Activated B cell treated with CpG ODN at 0.5 μM for 24 hours (primary cell): ENCODE data around the gene MRPL39. TPM values are rescaled to one million over a fixed set of nuclear protein-coding genes. Genes with fewer than 3 reads are reported as not detected.
A peak's percentile ranks its signal among the peaks of the same experiment; 100 is the strongest.

Experiments used
- ATAC-seq: fragments of 200-7000 bp; cut with Tn5 transposase; one replicate; pipeline ENCODE4 v1.10.0; 2021; ENCODE audit warnings: low read depth, mild to moderate bottlenecking, moderate library complexity
- CTCF ChIA-PET: fragments of 350-600 bp; sonication (Branson Sonifier 250); formaldehyde crosslinking; loops from one replicate; lab custom pipeline; 2021; ENCODE audit warnings: antibody characterized with exemption; lab: Charles Lee
- POLR2A ChIA-PET: fragments of 350-600 bp; sonication (Branson Sonifier 250); formaldehyde crosslinking; loops from one replicate; lab custom pipeline; 2021; ENCODE audit warnings: antibody characterized with exemption; lab: Charles Lee
- DNase-seq: peaks from one replicate; pipeline ENCODE4 v3.0.0; 2022
- H3K27ac Mint-ChIP-seq: one replicate; pipeline ENCODE4 v1.8.0; 2020; ENCODE audit warnings: mixed read lengths
- H3K27me3 Mint-ChIP-seq: one replicate; pipeline ENCODE4 v1.8.0; 2021; ENCODE audit warnings: mixed read lengths
- H3K36me3 Mint-ChIP-seq: one replicate; pipeline ENCODE4 v1.8.0; 2021; ENCODE audit warnings: low read depth, mixed read lengths
- H3K4me1 Mint-ChIP-seq: one replicate; pipeline ENCODE4 v1.8.0; 2021; ENCODE audit warnings: mixed read lengths
- H3K4me3 Mint-ChIP-seq: one replicate; pipeline ENCODE4 v1.8.0; 2020; ENCODE audit warnings: mild to moderate bottlenecking, mixed read lengths
- H3K9me3 Mint-ChIP-seq: one replicate; pipeline ENCODE4 v1.8.0; 2020; ENCODE audit warnings: mixed read lengths
- CTCF ChIP-seq: fragments of 200-600 bp; IDR thresholded peaks from one replicate; pipeline ENCODE4 v1.8.0; 2022; ENCODE audit warnings: antibody characterized with exemption, mild to moderate bottlenecking
- intact Hi-C: fragments of 100-400 bp; cut with micrococcal nuclease; formaldehyde crosslinking; loops from one replicate; pipeline ENCODE4 v1.15.1; 2024
- total RNA-seq: library from RNA; stranded (reverse); gene quantifications from 2 replicates; pipeline ENCODE4 v1.2.3, GENCODE V29; 2022

The MRPL39 gene
- total RNA-seq, 1 donor from 2014 or later: 43.6 TPM

- Mint-ChIP-seq H3K9me3 (no peaks in the 10 kb centered on the region), H3K4me1 (peaks cover 92% of the 10 kb centered on the region), H3K27ac (peak overlapping the region; percentile 84), H3K4me3 (peak overlapping the region; percentile 61), H3K27me3 (no peaks in the 10 kb centered on the region), H3K36me3 (peaks cover 80% of the 10 kb centered on the region)
- ChIA-PET CTCF (interaction anchor here (2.1 to 2.2 kb wide), 2 partner anchors 10 to 148 kb away, joined by 12 to 13 read pairs; no protein-coding TSS in a partner anchor), POLR2A (interaction anchor here (0.7 to 13.2 kb wide), 7 partner anchors 8 to 148 kb away, joined by 3 to 157 read pairs (median 14); partner anchors contain the start of gene MRPL39)
- intact Hi-C loops: loop anchor here (2.0 kb wide), 1 partner anchor 61 kb away; no protein-coding TSS in a partner anchor
- ATAC-seq (no peak), DNase-seq (no peak)
- no peak for TF ChIP-seq CTCF
Observed at GRCh38 chr21:25571726-25572121, 35.6 kb downstream of the MRPL39 start.

- no peak for TF ChIP-seq CTCF
- H3K27me3 Mint-ChIP-seq: no peaks in the 10 kb centered on the region
- H3K4me3 Mint-ChIP-seq: peak overlapping the region; percentile 73
- H3K9me3 Mint-ChIP-seq: no peaks in the 10 kb centered on the region
- peaks cover 82% of the 10 kb centered on the region for H3K36me3 Mint-ChIP-seq
- H3K4me1 Mint-ChIP-seq: peaks cover 90% of the 10 kb centered on the region
- intact Hi-C loops: no loop called here
- POLR2A ChIA-PET: interaction anchor here (13.2 kb wide), 1 partner anchor 146 kb away, joined by 157 read pairs; no protein-coding TSS in a partner anchor
- peak overlapping the region; percentile 83 for H3K27ac Mint-ChIP-seq
- CTCF ChIA-PET: no interaction called here
- no peak for ATAC-seq
- no peak for DNase-seq
Observed at GRCh38 chr21:25569711-25570110, 37.6 kb downstream of the MRPL39 start.

DNA sequence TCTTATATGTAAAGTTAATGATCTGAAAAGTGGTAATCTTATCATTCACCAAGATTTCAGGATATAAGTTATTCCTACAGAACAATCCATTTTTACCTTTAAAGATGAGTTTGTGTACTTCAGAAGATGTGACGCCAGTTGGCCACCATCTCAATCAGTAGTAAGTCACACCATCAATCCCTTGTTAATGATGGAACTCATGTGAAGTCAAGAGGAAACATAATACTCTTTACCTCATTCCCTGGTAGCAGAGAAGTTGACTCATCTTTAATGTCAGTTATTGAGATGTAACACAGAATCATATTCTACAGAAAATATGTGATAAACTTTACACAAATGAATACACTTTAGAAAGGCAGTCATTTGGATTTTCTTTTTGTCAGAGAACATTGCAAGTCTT, 38.2 kb downstream of the MRPL39 start:
- intact Hi-C loops: no loop called here
- POLR2A ChIA-PET: interaction anchor here (13.2 kb wide), 1 partner anchor 145 kb away, joined by 157 read pairs; no protein-coding TSS in a partner anchor
- Mint-ChIP-seq H3K36me3 (peaks cover 85% of the 10 kb centered on the region), H3K4me3 (peak overlapping the region; percentile 73), H3K4me1 (peaks cover 91% of the 10 kb centered on the region), H3K9me3 (no peaks in the 10 kb centered on the region), H3K27me3 (no peaks in the 10 kb centered on the region), H3K27ac (peak overlapping the region; percentile 83)
- no peak for TF ChIP-seq CTCF
- DNase-seq: no peak
- CTCF ChIA-PET: interaction anchor here (2.8 kb wide), 1 partner anchor 147 kb away, joined by 18 read pairs; no protein-coding TSS in a partner anchor
- ATAC-seq: no peak

- CTCF ChIA-PET: interaction anchor here (1.1 to 2.8 kb wide), 4 partner anchors 40 to 182 kb away, joined by 4 to 18 read pairs (median 5); no protein-coding TSS in a partner anchor
- Mint-ChIP-seq H3K4me3 (peak overlapping the region; percentile 73), H3K27me3 (no peaks in the 10 kb centered on the region), H3K4me1 (peaks cover 91% of the 10 kb centered on the region), H3K9me3 (no peaks in the 10 kb centered on the region), H3K27ac (peak overlapping the region; percentile 59), H3K36me3 (peaks cover 88% of the 10 kb centered on the region)
- ATAC-seq (no peak), DNase-seq (no peak)
- POLR2A ChIA-PET: interaction anchor here (0.5 to 13.2 kb wide), 6 partner anchors 10 to 145 kb away, joined by 3 to 157 read pairs (median 4); no protein-coding TSS in a partner anchor
- no peak for TF ChIP-seq CTCF
- intact Hi-C loops: no loop called here
Observed at GRCh38 chr21:25568246-25568645, 39.0 kb downstream of the MRPL39 start.

DNA sequence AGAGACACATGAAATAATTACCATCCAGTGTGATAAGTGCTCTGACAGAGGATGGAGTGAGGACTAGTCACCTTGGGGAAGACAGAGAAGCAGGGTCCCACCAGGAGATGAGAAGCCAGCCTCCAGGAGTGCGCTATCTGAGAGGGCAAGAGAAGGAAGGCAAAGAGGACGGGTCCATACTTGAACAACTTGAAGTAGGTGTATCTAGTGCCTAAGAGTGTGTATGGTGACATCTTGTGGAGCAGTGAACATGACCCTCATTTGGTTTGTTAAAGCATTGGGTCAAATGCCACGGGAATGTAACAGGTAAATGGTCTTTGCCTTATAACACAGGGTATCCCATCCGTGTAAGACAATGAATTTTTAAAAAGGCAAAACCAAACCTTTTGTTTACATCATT, 39.8 kb downstream of the MRPL39 start:
- CTCF ChIA-PET: interaction anchor here (1.1 to 2.8 kb wide), 4 partner anchors 41 to 182 kb away, joined by 4 to 18 read pairs (median 5); no protein-coding TSS in a partner anchor
- Mint-ChIP-seq H3K9me3 (no peaks in the 10 kb centered on the region), H3K4me1 (peaks cover 88% of the 10 kb centered on the region), H3K36me3 (peaks cover 91% of the 10 kb centered on the region), H3K27ac (peak overlapping the region; percentile 77), H3K27me3 (no peaks in the 10 kb centered on the region), H3K4me3 (peak overlapping the region; percentile 92)
- intact Hi-C loops: no loop called here
- ATAC-seq (no peak), DNase-seq (no peak)
- TF ChIP-seq CTCF: no peak
- POLR2A ChIA-PET: interaction anchor here (0.6 to 13.2 kb wide), 8 partner anchors 9 to 144 kb away, joined by 3 to 157 read pairs (median 4); no protein-coding TSS in a partner anchor
